KMS-11 (cell line): ENCODE measurements around the gene GRK5.
A peak's percentile ranks its signal among the peaks of the same experiment; 100 is the strongest.

Experiments used
- H2AFZ ChIP-seq: fragments of 200-600 bp; sonication (generic); 2 replicates; pipeline ENCODE4 v1.6.1; 2016; ENCODE audit warnings: antibody characterized with exemption, mixed run types, low read depth
- H3K27ac ChIP-seq: fragments of 200-600 bp; sonication (generic); 2 replicates; pipeline ENCODE4 v1.6.1; 2016; ENCODE audit warnings: mild to moderate bottlenecking, mixed run types
- H3K27me3 ChIP-seq: fragments of 200-600 bp; sonication (generic); 2 replicates; pipeline ENCODE4 v1.6.1; 2017; ENCODE audit warnings: mild to moderate bottlenecking, low read depth, mixed run types, moderate library complexity; ENCODE audit not compliant: insufficient read depth
- H3K36me3 ChIP-seq: fragments of 200-600 bp; sonication (generic); 2 replicates; pipeline ENCODE4 v1.6.1; 2017; ENCODE audit warnings: mild to moderate bottlenecking, mixed run types; ENCODE audit not compliant: insufficient read depth
- H3K4me1 ChIP-seq: fragments of 200-600 bp; sonication (generic); 2 replicates; pipeline ENCODE4 v1.6.1; 2016; ENCODE audit warnings: mild to moderate bottlenecking, low read depth, mixed run types; ENCODE audit not compliant: poor library complexity, severe bottlenecking
- H3K4me2 ChIP-seq: fragments of 200-600 bp; sonication (generic); 2 replicates; pipeline ENCODE4 v1.7.0; 2016; ENCODE audit warnings: mild to moderate bottlenecking, mixed run types
- H3K4me3 ChIP-seq: fragments of 200-600 bp; sonication (generic); IDR thresholded peaks from 2 replicates; pipeline ENCODE4 v1.6.1; 2017; ENCODE audit warnings: low read depth, low read length, mixed read lengths; ENCODE audit not compliant: insufficient read depth
- H3K79me2 ChIP-seq: fragments of 200-600 bp; sonication (generic); 2 replicates; pipeline ENCODE4 v1.6.1; 2016; ENCODE audit warnings: low read depth, mixed run types; ENCODE audit not compliant: insufficient read depth
- H3K9ac ChIP-seq: fragments of 200-600 bp; sonication (generic); 2 replicates; pipeline ENCODE4 v1.6.1; 2016; ENCODE audit warnings: mild to moderate bottlenecking, mixed run types
- H4K20me1 ChIP-seq: fragments of 200-600 bp; sonication (generic); 2 replicates; pipeline ENCODE4 v1.6.1; 2016; ENCODE audit warnings: mild to moderate bottlenecking, mixed run types; ENCODE audit not compliant: insufficient read depth
- TF ChIP-seq, protein P1 (sequence below): fragments of 200-600 bp; sonication (generic); conservative IDR thresholded peaks from 2 replicates; pipeline ENCODE4 v1.6.1; 2017; ENCODE audit warnings: low read depth, mild to moderate bottlenecking, antibody characterized with exemption, low read length, moderate library complexity, mixed read lengths

The GRK5 gene

DNA sequence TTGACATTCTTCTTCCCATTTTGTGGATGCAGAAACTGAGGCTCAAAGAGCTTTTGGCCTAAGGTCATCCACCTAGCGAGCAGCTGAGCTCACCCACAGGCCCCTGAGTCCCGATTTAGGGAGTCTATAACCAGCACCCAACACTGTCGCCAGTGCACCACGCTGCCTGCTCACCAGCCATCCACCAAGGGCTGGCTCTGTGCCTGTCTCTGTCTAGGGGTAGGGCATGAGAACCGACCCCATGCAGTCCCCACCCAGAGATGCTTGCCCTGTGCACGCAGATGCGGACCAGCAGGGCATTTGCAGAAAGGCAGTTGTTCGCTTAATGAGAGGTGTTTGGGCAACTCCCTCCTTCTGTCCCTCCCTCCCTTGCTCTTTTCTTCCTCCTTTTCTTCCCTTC, 97.2 kb downstream of the GRK5 start:
- Histone ChIP-seq H3K4me1 (peaks cover 34% of the 10 kb centered on the region), H3K27me3 (no peaks in the 10 kb centered on the region), H3K79me2 (no peaks in the 10 kb centered on the region), H3K27ac (no peak overlapping the region; the same call in 1 of the 2 replicates), H3K4me3 (no peak overlapping the region), H2AFZ (no peak overlapping the region), H3K9ac (no peak overlapping the region), H4K20me1 (no peaks in the 10 kb centered on the region), H3K4me2 (no peak overlapping the region), H3K36me3 (no peaks in the 10 kb centered on the region)
- TF ChIP-seq, protein P1, sequence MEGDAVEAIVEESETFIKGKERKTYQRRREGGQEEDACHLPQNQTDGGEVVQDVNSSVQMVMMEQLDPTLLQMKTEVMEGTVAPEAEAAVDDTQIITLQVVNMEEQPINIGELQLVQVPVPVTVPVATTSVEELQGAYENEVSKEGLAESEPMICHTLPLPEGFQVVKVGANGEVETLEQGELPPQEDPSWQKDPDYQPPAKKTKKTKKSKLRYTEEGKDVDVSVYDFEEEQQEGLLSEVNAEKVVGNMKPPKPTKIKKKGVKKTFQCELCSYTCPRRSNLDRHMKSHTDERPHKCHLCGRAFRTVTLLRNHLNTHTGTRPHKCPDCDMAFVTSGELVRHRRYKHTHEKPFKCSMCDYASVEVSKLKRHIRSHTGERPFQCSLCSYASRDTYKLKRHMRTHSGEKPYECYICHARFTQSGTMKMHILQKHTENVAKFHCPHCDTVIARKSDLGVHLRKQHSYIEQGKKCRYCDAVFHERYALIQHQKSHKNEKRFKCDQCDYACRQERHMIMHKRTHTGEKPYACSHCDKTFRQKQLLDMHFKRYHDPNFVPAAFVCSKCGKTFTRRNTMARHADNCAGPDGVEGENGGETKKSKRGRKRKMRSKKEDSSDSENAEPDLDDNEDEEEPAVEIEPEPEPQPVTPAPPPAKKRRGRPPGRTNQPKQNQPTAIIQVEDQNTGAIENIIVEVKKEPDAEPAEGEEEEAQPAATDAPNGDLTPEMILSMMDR: no peak

DNA sequence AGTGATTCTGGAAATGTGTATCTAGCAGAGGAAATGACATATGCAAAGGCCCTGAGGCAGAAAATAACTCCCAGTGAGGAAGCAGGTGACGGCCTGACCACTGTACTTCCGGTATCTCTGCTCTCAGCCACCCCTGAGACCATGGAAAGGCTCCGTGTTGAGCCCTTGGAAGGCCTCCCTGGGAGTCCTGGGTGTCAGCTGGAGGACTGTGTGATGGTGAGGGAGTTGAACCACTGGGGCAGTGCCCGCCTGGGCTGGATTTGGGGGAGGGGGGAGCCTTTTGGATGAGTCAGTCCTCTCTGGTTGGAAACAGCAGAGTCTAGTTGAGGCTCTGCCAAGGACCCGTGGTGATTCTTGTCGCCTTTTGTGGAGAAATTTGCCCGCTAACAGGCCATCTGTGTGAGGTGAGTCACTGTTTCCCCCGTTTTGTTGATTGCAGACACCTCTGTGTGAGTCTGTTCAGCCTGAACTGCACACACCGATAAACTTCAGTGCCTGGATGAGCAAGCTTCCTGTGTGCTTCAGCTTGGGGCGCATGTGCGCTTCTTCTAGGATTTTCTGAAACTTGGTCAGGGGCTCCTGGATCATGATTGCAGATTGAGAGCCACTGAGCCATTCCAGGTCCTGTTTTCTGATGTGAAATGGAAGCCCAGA, 98.6 kb downstream of the GRK5 start:
- no peak overlapping the region for H3K4me3 ChIP-seq

DNA sequence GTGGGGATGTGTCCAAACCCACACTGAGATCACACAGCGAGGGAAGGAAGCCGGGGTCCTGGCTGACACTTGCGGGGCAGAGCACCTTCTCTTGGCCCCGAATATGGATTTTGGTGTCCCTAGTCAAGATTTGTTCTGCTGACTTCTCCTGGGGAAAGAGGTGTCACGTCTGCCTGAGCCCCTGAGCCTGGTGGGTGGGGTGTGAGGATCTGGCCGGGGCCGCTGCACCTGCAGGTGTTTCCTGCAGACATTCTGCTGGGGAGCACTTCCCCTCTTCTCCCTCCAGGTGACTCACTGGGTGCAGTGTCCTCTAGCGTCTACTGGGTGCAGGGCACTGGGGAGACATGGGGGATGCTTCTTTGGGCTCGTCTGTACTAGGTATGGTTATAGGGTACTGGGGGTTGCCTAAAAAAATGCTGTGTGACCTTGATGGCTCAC, 99.2 kb downstream of the GRK5 start:
- H3K27me3 ChIP-seq: no peaks in the 10 kb centered on the region
- no peaks in the 10 kb centered on the region for H4K20me1 ChIP-seq
- no peak overlapping the region for H3K4me3 ChIP-seq
- peak overlapping the region; percentile 84; the same call in 1 of the 2 replicates for H2AFZ ChIP-seq
- peaks cover 34% of the 10 kb centered on the region for H3K4me1 ChIP-seq
- TF ChIP-seq, protein P1: peak; percentile 71
- no peaks in the 10 kb centered on the region for H3K79me2 ChIP-seq
- H3K27ac ChIP-seq: peak overlapping the region; percentile 98
- H3K9ac ChIP-seq: peak overlapping the region; percentile 91
- H3K36me3 ChIP-seq: no peaks in the 10 kb centered on the region
- H3K4me2 ChIP-seq: peak overlapping the region; percentile 99

More for the DNA sequence above, 98.6 kb downstream of the GRK5 start:
- H2AFZ ChIP-seq: peak overlapping the region; percentile 84
- no peaks in the 10 kb centered on the region for H3K36me3 ChIP-seq
- H3K4me2 ChIP-seq: peak overlapping the region; percentile 99
- peak overlapping the region; percentile 98 for H3K27ac ChIP-seq
- TF ChIP-seq, protein P1: no peak
- H3K4me1 ChIP-seq: peaks cover 34% of the 10 kb centered on the region
- peak overlapping the region; percentile 91 for H3K9ac ChIP-seq
- no peaks in the 10 kb centered on the region for H4K20me1 ChIP-seq
- no peaks in the 10 kb centered on the region for H3K79me2 ChIP-seq
- H3K27me3 ChIP-seq: no peaks in the 10 kb centered on the region

DNA sequence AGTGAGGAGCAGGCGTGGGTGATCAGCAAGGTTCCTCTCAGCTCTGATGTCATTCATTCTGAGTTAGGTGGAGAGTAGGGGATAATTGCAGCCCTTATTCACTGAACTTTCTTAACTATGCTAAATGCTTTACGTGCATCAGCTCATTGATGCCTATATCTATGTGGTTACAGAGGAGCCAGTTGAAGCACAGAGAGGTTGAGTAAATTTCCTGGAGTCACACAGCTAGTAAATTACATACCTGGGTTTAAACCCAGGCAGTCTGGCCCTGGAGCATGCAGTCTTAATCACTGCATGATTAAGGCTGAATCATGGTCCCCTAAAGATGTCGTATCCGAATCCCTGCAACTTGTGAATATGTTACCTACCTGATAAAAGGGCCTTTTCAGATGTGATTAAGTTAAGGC, 99.6 kb downstream of the GRK5 start:
- Histone ChIP-seq H3K27ac (peak overlapping the region; percentile 98), H3K79me2 (no peaks in the 10 kb centered on the region), H3K4me3 (no peak overlapping the region)

More for the DNA sequence above, 99.6 kb downstream of the GRK5 start:
- Histone ChIP-seq H3K36me3 (no peaks in the 10 kb centered on the region), H3K4me1 (peaks cover 34% of the 10 kb centered on the region), H3K27me3 (no peaks in the 10 kb centered on the region), H2AFZ (no peak overlapping the region), H4K20me1 (no peaks in the 10 kb centered on the region), H3K4me2 (peak overlapping the region; percentile 99), H3K9ac (peak overlapping the region; percentile 91; the same call in 1 of the 2 replicates)
- TF ChIP-seq, protein P1: peak; percentile 15; the same call in 1 of the 2 replicates
